CD14-positive monocyte (primary cell): ENCODE measurements around the gene WDR70. TPM values are rescaled to one million over a fixed set of nuclear protein-coding genes. Genes with fewer than 3 reads are reported as not detected.
A peak's percentile ranks its signal among the peaks of the same experiment; 100 is the strongest.

Experiments used
- DNase-seq, 3 donors: peaks; one replicate each; pipeline ENCODE4 v3.0.0-alpha.2; 2011 to 2022
- H2AFZ ChIP-seq: 2 replicates; pipeline ENCODE4 v1.6.0; 2012; ENCODE audit warnings: mild to moderate bottlenecking, low read depth, low read length, inconsistent platforms; ENCODE audit not compliant: insufficient read depth, poor library complexity, severe bottlenecking
- H3K27ac ChIP-seq, 2 donors: 1 replicate in 1 of 2; 2 replicates in 1 of 2; pipeline ENCODE4 v1.5.1; 2012 to 2013; ENCODE audit warnings: low read length in 2 of 2, control low read depth in 1 of 2, inconsistent platforms in 1 of 2, low read depth in 1 of 2, mild to moderate bottlenecking in 1 of 2
- H3K27me3 ChIP-seq, 2 donors: one replicate each; pipeline versions ENCODE4 v1.6.0 to v1.6.1; 2011 to 2013; ENCODE audit warnings: low read length in 2 of 2; ENCODE audit not compliant: control insufficient read depth in 2 of 2, insufficient read depth in 2 of 2
- H3K36me3 ChIP-seq, 2 donors: replicated peaks in 1 of 2; 1 replicate in 1 of 2; 2 replicates in 1 of 2; pipeline versions ENCODE4 v1.5.1 to v1.6.1; 2012 to 2013; ENCODE audit warnings: low read length in 2 of 2, control low read depth in 1 of 2, inconsistent platforms in 1 of 2, mild to moderate bottlenecking in 1 of 2; ENCODE audit not compliant: insufficient read depth in 2 of 2, control insufficient read depth in 1 of 2
- H3K4me1 ChIP-seq, 2 donors: 1 replicate in 1 of 2; 2 replicates in 1 of 2; pipeline versions ENCODE4 v1.5.1 to v1.6.1; 2012 to 2013; ENCODE audit warnings: low read length in 2 of 2, control low read depth in 1 of 2, inconsistent platforms in 1 of 2, mild to moderate bottlenecking in 1 of 2, moderate library complexity in 1 of 2; ENCODE audit not compliant: insufficient read depth in 2 of 2, control insufficient read depth in 1 of 2
- H3K4me2 ChIP-seq: replicated peaks from 2 replicates; pipeline ENCODE3; 2012; ENCODE audit warnings: low read length, moderate library complexity, mild to moderate bottlenecking; ENCODE audit not compliant: poor library complexity, severe bottlenecking; ENCODE audit errors: extremely low read depth
- H3K4me3 ChIP-seq, 3 experiments: fragments of 200-600 bp in 1 of 3; sonication (generic) in 1 of 3; replicated peaks in 1 of 3; 1 replicate in 2 of 3; 2 replicates in 1 of 3; pipeline ENCODE4 v1.5.1; 2011 to 2013; ENCODE audit warnings: low read length in 3 of 3, mild to moderate bottlenecking in 3 of 3, control low read depth in 2 of 3, low read depth in 2 of 3, inconsistent platforms in 1 of 3, moderate library complexity in 1 of 3
- H3K79me2 ChIP-seq: 2 replicates; pipeline ENCODE4 v1.6.0; 2012; ENCODE audit warnings: mild to moderate bottlenecking, control low read depth, inconsistent platforms, low read length, moderate library complexity; ENCODE audit not compliant: insufficient read depth
- H3K9ac ChIP-seq: 2 replicates; pipeline ENCODE4 v1.6.0; 2017; ENCODE audit warnings: low read length, mild to moderate bottlenecking; ENCODE audit not compliant: insufficient read depth, poor library complexity, severe bottlenecking
- H3K9me3 ChIP-seq, 2 donors: replicated peaks in 1 of 2; 1 replicate in 1 of 2; 2 replicates in 1 of 2; pipeline versions ENCODE4 v1.5.1 to v1.6.1; 2012 to 2013; ENCODE audit warnings: low read length in 2 of 2, control low read depth in 1 of 2; ENCODE audit not compliant: control insufficient read depth in 1 of 2, insufficient read depth in 1 of 2
- H4K20me1 ChIP-seq: 2 replicates; pipeline ENCODE4 v1.6.0; 2012; ENCODE audit warnings: mild to moderate bottlenecking, low read length, control low read depth, moderate library complexity; ENCODE audit not compliant: insufficient read depth
- H3K27ac Mint-ChIP-seq, 7 donors: one replicate each; pipeline ENCODE4 v1.8.0; 2020; ENCODE audit warnings: mild to moderate bottlenecking in 7 of 7, mixed read lengths in 7 of 7, moderate library complexity in 6 of 7, inconsistent platforms in 2 of 7
- H3K27me3 Mint-ChIP-seq, 3 donors: one replicate each; pipeline ENCODE4 v1.8.0; 2021 to 2022; ENCODE audit warnings: low read depth in 3 of 3, mild to moderate bottlenecking in 3 of 3, mixed read lengths in 3 of 3, moderate library complexity in 3 of 3, inconsistent platforms in 1 of 3
- H3K36me3 Mint-ChIP-seq, 2 donors: one replicate each; pipeline ENCODE4 v1.8.0; 2020; ENCODE audit warnings: mixed read lengths in 2 of 2, inconsistent platforms in 1 of 2, mild to moderate bottlenecking in 1 of 2
- H3K4me1 Mint-ChIP-seq: one replicate; pipeline ENCODE4 v1.8.0; 2020; ENCODE audit warnings: mild to moderate bottlenecking, mixed read lengths
- H3K4me3 Mint-ChIP-seq, 2 donors: one replicate each; pipeline ENCODE4 v1.8.0; 2020; ENCODE audit warnings: mild to moderate bottlenecking in 2 of 2, mixed read lengths in 2 of 2, moderate library complexity in 1 of 2
- H3K9me3 Mint-ChIP-seq, 7 donors: one replicate each; pipeline ENCODE4 v1.8.0; 2020 to 2022; ENCODE audit warnings: mixed read lengths in 7 of 7, mild to moderate bottlenecking in 6 of 7, moderate library complexity in 6 of 7, inconsistent platforms in 2 of 7
- CTCF ChIP-seq: fragments of 200-600 bp; IDR thresholded peaks from one replicate; pipeline ENCODE4 v1.8.0; 2022; ENCODE audit warnings: antibody characterized with exemption, mild to moderate bottlenecking
- WGBS: methylation state at CpG from one replicate; pipeline ENCODE4 v1.1.5; 2013; ENCODE audit warnings: missing lambda C conversion rate; ENCODE audit not compliant: insufficient coverage; 5-methylcytosine and 5-hydroxymethylcytosine counted together
- intact Hi-C, 2 donors: fragments of 100-400 bp; cut with micrococcal nuclease; formaldehyde crosslinking; loops; one replicate each; pipeline versions ENCODE4 v1.15.0 to v1.15.1; 2023
- polyA plus RNA-seq, 3 donors: library from polyadenylated mRNA; depleted of rRNA in 1 of 3; unstranded in 2 of 3; stranded (reverse) in 1 of 3; fragments of 300-500 nt in 2 of 3; fragments of >200 nt in 1 of 3; fragmentation: Illumina TruSeq in 2 of 3; gene quantifications; 1 replicate in 2 of 3; 2 replicates in 1 of 3; pipeline ENCODE4 v1.2.3, GENCODE V29; 2012 to 2021

WDR70 gene
- polyA plus RNA-seq, 3 donors, result 13.1 to 21.0 (median 19.1) TPM

- H3K27me3 ChIP-seq, result no peaks in the 10 kb centered on the region
- no peak overlapping the region for H2AFZ ChIP-seq
- Mint-ChIP-seq H3K4me1 (peaks cover 37% of the 10 kb centered on the region), H3K9me3 (peaks cover 0 to 2% (median 0%) of the 10 kb centered on the region in 7 donors), H3K27me3 (no peaks in the 10 kb centered on the region), H3K4me3 (no peak overlapping the region), H3K36me3 (peaks cover 4 to 5% of the 10 kb centered on the region in 2 donors), H3K27ac (peak overlapping the region in 6 of 7 donors; percentile 3 to 79 (median 60))
- peak in 1 of 3 donors; percentile 2 for DNase-seq
- H3K4me1 ChIP-seq, result no peaks in the 10 kb centered on the region
- no peak overlapping the region for H3K9ac ChIP-seq
- intact Hi-C loops, result no loop called here
- peak overlapping the region; percentile 10 for H3K4me2 ChIP-seq
- no peak for TF ChIP-seq CTCF
- no peak overlapping the region for H3K4me3 ChIP-seq
- H3K36me3 ChIP-seq, result no peaks in the 10 kb centered on the region
- H3K27ac ChIP-seq, result peak overlapping the region in 1 of 2 donors; percentile 34
- no peaks in the 10 kb centered on the region for H3K9me3 ChIP-seq
- no peaks in the 10 kb centered on the region for H4K20me1 ChIP-seq
- no peaks in the 10 kb centered on the region for H3K79me2 ChIP-seq
- 100% methylated on average over 1 of the region's 5 CpGs for WGBS
Measured at GRCh38 chr5:37662789-37663485, 283.8 kb downstream of the WDR70 start.

DNA sequence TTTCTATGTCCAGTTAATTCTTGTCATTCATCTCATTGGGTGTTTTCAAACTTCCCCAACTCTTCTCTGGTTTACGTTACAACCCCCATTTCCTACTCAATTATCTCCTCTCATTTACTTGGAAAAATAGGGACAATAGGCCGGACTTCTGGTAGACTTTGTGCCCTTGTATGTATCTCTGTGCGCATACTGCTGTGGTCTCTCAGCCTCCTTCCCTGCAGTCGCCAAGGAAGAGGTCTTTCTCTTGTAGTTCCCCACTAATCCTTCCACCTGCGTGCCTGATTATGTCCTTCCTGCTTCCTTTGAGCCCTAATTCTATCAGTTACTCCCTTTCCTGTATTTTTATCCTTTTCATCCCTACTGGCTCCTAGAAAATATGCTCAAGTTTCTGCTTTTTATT, 284.4 kb downstream of the WDR70 start:
- Histone ChIP-seq H4K20me1 (no peaks in the 10 kb centered on the region), H3K4me2 (peak overlapping the region; percentile 10), H2AFZ (no peak overlapping the region), H3K9me3 (no peaks in the 10 kb centered on the region), H3K36me3 (no peaks in the 10 kb centered on the region), H3K4me1 (no peaks in the 10 kb centered on the region), H3K4me3 (no peak overlapping the region), H3K9ac (no peak overlapping the region), H3K79me2 (no peaks in the 10 kb centered on the region), H3K27me3 (no peaks in the 10 kb centered on the region), H3K27ac (peak overlapping the region in 1 of 2 donors; percentile 34)
- H3K4me1 Mint-ChIP-seq, result peaks cover 35% of the 10 kb centered on the region
- H3K9me3 Mint-ChIP-seq, result peaks cover 0 to 2% (median 0%) of the 10 kb centered on the region in 7 donors
- WGBS, result 86% methylated on average over 5 of the region's 5 CpGs
- peak overlapping the region in 3 of 7 donors; percentile 14 to 75 (median 26) for H3K27ac Mint-ChIP-seq
- TF ChIP-seq CTCF, result no peak
- H3K4me3 Mint-ChIP-seq, result no peak overlapping the region
- intact Hi-C loops, result no loop called here
- DNase-seq, result no peak
- no peaks in the 10 kb centered on the region for H3K27me3 Mint-ChIP-seq
- peaks cover 4 to 5% of the 10 kb centered on the region in 2 donors for H3K36me3 Mint-ChIP-seq
